DMS79 treated with DMSO at 0.1 percent for 48 hours (cell line): ENCODE measurements around the gene RHOT2.
"Not testable (repeated sequence)": the region's sequence is repeated elsewhere in the genome, so short reads cannot be mapped to it uniquely, and the experiment has no call there.

Experiments
- DNase-seq: peaks from one replicate; lab custom pipeline; 2025; lab: John Stamatoyannopoulos, UW

Gene RHOT2

DNA sequence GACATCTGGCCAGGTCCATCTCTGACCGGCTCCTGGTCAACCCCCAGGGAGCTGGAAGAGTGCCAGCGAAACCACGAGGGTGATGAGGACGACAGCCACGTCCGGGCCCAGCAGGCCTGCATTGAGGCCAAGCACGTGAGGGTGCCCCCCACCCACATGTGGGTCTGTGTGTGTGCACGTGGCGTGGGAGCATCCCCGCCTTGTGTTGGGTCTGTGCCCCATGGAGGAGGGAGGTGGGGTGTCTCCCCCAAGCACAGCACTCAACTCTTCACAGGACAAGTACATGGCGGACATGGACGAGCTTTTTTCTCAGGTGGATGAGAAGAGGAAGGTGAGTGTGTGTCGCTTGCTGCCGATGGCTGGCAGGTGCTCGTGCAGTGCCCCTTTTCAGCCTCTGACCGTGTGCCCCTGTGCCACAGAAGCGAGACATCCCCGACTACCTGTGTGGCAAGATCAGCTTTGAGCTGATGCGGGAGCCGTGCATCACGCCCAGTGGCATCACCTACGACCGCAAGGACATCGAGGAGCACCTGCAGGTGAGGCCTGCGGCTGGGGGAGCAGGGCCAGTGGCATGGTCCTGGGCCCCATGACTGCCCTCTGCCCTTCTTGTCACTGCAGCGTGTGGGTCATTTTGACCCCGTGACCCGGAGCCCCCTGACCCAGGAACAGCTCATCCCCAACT lies 14.0 kb downstream of the RHOT2 start:
- DNase-seq, result no peak

- no peak for DNase-seq
Observed at GRCh38 chr16:682493-683395, 14.8 kb downstream of the RHOT2 start.

DNA sequence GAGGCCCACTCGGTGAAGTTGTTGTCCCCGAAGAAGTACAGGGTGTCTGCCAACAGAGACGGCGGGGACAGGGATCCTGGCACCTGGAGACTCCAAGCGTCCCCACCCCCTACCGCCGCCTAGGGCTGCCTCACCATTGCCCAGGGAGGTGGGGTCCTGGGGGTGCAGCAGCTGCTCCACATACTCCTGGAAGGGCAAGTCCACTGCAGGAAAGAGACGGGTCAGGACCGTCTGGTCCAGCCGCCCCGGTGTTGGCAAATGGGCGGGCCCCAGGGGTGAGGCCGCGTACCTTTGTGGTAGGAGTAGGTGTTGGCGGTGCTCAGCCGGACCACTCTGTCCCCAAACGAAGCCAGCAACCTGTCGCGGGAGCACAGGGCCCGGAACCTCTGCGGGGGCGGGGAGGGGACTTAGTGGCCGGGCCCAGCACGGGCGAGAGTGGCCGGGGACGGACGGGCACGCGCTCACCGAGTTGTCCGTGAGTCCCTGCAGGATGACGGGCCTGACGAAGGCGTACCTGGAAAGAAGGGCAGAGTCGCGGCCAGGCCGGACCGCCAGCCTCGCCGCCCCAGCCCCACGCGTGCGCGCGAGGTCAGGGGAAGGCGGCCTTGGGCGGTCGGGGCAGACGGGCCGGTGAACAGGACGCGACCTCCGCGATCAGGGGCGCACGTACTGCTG lies 15.6 kb downstream of the RHOT2 start:
- no peak for DNase-seq

DNA sequence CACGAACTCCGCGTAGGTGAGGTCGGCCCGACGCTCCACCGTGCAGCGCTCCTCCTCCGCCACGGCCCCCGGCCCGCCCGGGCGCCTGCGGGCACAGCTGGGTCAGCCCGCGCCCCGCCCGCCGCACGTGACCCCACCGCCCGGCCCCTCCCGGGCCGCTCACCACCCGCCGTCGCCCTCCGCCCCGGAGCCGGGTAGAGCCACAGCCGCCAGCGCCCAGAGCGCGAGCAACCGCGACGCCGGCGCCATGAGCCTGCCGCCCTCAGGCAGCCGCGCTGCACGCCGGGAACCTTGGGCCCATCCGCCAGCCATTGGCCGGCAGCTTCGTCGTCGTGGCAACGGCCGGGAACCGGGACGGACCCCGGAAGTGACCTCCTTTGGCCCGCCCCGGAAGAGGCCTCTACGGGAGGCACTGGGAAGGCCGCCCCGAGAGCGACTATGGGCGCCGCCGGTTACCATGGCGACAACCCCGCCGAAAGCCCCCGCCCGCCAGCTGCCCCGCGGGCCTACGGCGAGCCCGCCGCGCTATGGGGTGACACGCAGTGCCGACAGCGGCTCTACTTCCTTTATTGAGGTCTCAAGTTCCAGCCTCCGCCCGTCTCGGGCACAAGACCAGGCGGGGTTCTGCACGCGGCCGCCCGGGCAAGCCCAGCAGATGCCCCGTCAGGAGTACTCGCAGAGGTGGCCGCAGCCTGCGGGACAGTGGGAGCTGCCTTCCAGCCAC lies 16.3 kb downstream of the RHOT2 start, which contains the start of gene JMJD8:
TSS of gene JMJD8 (minus strand) at position 264 of the 724 bp plus-strand sequence. CDS start at position 249, 15 bp downstream.
- peak; percentile 86 for DNase-seq

DNA sequence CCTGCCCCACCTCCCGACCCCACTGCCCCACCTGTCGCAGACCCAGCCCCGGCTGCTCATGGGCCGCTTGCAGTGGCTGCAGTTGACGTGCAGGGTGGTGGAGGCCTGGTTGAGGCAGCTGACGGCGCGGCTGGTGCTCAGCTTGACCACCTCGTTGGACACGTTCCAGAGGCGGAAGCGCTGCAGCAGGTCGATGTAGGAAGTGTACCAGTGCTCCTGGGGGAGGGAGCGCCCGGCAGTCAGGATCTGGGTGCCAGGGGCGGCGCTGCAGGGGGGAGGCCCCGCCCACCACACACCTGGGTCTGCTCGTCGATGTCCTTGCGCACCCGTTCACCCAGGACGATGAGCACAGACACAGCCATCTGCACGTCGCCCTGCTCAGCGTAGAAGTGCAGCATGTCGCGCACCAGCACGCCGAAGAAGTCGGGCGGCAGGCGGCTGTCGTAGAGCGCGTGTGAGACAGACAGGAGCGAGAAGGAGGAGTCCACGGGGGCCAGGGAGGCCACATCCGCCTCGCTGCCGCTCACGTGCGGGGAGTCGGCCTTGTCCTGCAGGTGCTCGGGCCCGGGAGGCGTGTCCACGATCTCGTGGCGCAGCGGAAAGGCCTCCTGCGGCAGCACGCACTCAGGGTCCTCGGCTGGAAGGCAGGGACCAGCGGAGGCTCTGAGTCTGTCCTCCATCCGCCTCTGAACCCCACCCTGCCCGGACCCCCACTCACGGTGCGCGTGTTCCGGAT lies 17.2 kb downstream of the RHOT2 start:
- peak; percentile 52 for DNase-seq

- no peak for DNase-seq
Observed at GRCh38 chr16:685967-686366, 18.0 kb downstream of the RHOT2 start.

DNA sequence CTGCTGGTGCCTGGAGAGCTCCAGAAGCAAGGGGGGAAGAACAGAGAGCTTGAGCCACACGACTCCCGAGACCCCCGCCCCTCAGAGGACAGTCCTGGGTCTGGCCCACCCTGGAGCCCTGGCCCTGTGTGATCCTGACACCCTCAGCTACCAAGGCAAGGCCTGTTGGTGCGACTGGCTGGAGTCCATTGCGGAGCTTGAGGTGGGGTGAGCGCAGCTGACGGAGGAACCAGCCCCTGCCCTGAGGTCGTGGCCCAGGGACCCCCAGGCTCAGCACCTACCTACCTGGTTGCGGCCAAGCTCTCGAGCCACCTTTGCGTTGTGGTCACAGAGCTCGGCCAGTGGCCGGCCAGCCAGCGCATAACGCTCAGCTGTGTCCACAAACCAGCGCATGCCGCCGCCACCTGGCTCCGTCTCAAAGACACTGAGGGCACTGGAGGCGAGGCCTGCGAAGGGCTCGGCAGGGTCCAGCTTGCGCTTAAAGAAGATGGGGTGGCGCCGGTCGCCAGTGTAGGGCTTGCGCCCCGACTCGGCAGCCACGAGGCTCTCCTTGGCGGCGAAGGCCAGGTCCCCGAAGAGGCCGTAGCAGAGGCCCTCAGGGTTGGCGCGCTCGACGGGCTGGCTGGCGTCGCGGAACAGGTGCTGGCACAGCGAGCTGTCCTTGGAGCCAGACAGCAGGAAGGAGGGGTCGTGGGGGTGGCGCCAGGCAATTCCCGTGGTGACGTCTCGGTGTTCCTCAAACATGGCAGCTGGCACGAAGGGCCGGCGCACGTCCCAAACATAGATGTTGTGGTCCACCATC lies 18.7 kb downstream of the RHOT2 start:
- no peak for DNase-seq

- DNase-seq, result no peak
Observed at GRCh38 chr16:687499-687898, 19.6 kb downstream of the RHOT2 start.

GRCh38 chr16:689175-689897 lies 21.4 kb downstream of the RHOT2 start:
- no peak for DNase-seq

DNA sequence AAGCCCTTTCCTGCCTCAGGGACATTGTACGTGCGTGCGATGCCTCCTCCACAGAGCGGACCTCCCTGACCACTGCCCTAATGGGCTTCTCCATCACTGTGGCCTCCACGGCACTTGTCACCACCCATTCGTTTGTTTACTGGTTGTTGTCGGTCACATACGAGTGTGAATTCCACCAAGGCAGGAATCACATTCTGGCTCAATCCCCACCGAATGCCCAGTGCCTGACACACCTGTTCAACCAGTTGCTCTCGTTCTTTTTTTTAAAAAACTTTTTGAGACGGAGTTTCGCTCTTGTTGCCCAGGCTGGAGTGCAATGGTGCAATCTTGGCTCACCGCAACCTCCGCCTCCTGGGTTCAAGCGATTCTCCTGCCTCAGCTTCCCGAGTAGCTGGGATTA lies 23.3 kb downstream of the RHOT2 start:
- not testable (repeated sequence) for DNase-seq

DNA sequence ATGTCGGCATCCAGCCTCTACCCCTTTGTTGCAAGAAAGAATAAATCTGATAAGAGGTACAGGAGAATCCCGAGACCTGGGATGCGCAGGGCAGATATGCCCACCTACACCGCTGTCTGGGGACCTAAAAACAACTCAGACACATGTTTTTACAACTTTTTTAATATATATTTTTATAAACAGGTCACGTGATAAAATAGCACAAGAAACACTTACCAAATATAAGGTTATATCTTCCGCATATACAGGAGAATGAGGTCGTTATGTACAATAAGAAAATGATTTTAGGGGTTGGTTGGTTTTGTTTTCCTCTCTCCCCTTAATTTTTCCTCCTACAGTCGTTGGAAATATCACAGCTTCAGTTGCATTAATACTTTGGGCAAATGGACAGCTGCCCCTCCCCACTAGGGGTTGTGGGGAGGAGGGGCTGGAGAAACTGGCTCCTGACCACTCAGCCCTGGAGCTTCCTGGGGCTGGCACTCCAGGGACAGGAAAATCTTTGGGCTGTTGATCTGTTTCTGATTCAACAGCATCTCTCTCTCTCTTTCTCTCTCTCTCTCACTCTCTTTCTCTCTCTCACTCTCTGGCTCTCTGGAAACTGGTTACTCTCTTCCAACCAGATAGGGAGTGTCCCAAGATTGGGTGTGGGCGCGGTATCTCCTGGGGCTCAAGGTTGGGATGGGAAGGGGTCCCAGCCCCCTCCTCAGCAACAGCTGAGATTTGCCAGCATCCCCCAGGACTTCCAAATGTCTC lies 24.6 kb downstream of the RHOT2 start:
- no peak for DNase-seq

GRCh38 chr16:693364-693763 lies 25.4 kb downstream of the RHOT2 start:
- DNase-seq, result no peak

DNA sequence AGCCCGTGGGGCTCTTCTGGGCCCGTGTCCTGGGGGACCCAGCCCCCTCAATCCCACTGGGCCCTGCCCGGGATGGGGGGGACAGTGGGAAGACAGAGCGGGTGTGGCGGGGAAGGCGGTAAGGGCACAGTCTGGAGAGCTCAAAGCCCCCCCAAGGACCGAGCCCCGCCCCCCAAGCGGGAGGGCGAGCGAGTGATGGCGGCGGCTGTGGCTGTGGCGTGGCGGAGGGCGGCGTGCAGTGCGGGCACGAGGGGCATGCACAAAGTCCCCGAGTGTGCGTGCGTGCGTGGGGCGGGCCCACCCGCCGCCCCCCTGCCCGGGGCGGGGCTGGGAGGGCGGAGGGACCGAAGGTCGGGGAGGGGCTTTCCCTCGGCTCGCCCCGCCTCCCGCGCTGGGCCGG lies 25.8 kb downstream of the RHOT2 start:
- no peak for DNase-seq

DNA sequence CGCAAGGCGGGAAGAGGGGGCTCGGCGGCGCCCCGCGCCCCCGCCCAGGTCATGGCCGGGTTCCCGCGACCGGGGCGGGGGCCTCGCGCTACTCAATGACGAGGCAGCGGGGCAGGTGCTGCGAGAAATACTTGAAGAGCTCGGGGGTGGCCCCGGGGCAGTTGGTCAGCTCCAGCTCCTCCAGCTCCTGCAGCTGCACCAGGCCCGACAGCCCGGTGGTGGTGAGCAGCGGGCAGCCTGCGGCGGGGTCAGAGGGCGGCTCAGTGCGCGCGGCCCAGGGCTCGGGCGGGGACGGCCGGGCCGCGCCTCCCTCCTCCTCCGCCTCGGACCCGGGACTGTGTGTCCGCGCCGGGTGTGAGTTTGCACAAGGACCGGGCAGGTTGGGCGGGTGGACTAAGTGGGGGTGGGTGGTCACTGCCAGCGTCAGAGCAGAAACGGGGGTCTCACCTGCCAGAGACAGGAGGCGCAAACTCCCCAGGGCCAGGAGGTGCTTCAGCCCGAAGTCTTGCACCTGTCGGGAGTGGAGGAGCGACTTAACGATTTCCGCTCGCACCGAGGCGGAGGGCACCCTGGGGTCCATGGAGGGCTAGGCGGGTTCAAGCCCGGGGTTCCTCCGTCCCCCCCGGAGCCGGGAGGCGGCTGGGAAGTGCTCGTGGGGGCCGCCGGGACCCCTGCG lies 26.4 kb downstream of the RHOT2 start:
- DNase-seq, result no peak

GRCh38 chr16:694863-695354 lies 27.0 kb downstream of the RHOT2 start:
- DNase-seq, result no peak

DNA sequence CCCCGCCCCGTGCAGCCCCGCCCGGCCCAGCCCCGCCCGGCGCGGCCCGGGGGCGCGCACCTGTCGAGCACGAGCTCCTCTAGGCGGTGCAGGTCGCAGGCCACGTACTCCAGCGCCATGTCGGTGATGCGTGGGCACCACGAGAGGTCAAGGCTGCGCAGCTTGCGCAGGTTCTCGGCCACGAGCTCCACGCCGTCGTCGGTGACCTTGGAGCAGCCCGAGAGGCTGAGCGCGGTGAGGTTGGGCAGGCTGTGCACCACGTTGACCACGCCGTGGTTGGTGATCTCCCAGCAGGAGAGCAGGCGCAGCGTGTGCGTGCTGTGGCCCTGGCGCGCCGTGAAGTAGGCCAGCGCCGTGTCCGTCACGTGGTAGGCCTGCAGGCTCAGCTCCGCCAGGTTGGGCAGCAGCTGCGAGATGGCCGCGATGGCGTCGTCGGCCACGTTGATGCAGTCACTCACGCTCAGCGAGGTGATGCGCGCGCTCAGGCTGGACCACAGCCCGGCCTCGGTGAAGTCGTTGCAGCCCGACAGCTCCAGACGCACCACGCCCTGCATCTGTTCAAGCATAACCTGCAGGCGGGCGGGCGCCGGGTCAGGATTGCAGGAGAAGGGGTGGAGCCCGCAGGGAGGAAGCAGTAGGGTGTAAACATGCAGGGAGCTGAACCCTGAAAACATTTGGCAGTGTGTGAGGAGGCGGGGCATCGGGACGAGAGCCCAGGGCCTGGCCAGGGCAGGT lies 27.6 kb downstream of the RHOT2 start:
- peak; percentile 95 for DNase-seq

DNA sequence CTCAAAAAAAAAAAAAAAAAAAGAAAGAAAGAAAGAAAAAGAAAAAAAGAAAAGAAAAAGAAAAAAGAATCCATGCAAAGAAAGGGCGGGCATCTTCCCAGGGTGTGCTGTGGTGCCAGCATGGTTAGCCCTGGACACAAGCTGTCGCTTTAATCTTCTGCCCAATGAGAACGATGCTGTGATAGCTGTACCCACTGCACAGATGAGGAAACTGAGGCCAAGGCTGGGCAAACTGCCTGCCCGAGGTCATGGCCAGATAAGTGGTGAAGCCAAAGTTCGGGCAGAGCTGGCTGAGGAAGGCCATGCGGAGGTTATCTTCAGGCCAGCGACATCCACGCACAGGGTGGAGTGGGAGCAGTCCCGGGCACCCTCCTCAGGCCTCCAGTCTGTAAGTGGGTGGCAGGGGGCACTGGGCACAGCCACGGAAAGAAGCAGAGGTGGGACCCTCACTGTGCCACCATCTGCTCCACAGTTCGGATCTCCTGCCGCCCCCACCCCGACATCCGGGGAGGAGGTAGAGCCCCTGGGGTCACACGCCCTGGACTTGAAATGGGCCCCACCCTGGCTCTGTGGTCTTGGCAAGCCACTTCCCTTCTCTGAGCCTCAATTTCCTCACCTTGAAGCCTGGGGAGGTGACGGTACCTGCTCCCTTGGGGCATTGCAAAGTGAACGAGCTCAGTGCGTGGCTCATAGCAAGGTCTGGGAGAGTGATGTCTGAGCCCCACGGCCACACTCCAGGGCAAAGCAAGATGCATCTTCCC lies 31.2 kb downstream of the RHOT2 start:
- no peak for DNase-seq
